Adrenal gland (tissue), 5 donors: ENCODE data around the gene MUSK.

ENCODE experiments used
- POLR2A ChIP-seq, 2 donors: fragments of 450-650 bp; IDR thresholded peaks; one replicate each; pipeline ENCODE4 v1.6.1; 2017; ENCODE audit warnings: antibody characterized with exemption in 2 of 2, mild to moderate bottlenecking in 2 of 2, moderate library complexity in 1 of 2
- TF ChIP-seq, protein P1 (sequence below), 6 experiments: fragments of 450-650 bp in 4 of 6; fragments of 200-600 bp in 2 of 6; sonication (generic) in 1 of 6; IDR thresholded peaks; 1 replicate in 5 of 6; 2 replicates in 1 of 6; pipeline versions ENCODE4 v1.5.1 to v1.8.0; 2016 to 2021; ENCODE audit warnings: antibody characterized with exemption in 6 of 6, mild to moderate bottlenecking in 2 of 6, moderate library complexity in 1 of 6
- donor health status: DM: no; HTN: no; CAD: no.

DNA sequence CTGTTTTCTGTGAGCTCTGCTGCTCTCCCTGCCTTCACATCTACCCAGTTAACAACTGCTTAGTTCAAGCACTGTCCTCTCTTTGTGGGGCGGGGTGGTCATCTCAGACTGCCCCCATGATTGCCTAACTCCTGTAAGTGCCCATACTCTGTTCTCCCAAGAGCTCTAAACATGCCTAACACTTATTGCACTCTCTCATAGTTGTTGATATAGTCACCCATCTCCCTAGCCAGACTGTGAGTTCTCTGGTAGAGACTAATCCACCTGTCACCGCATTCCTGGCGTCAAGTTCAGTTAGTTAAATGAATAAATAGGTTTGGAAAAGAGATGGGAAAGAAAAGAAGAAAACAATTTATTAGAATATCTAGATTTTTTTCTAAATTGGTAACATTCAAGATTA lies 18.3 kb upstream of the MUSK start:
- TF ChIP-seq, protein P1, sequence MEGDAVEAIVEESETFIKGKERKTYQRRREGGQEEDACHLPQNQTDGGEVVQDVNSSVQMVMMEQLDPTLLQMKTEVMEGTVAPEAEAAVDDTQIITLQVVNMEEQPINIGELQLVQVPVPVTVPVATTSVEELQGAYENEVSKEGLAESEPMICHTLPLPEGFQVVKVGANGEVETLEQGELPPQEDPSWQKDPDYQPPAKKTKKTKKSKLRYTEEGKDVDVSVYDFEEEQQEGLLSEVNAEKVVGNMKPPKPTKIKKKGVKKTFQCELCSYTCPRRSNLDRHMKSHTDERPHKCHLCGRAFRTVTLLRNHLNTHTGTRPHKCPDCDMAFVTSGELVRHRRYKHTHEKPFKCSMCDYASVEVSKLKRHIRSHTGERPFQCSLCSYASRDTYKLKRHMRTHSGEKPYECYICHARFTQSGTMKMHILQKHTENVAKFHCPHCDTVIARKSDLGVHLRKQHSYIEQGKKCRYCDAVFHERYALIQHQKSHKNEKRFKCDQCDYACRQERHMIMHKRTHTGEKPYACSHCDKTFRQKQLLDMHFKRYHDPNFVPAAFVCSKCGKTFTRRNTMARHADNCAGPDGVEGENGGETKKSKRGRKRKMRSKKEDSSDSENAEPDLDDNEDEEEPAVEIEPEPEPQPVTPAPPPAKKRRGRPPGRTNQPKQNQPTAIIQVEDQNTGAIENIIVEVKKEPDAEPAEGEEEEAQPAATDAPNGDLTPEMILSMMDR (IDR thresholded peaks at IDR 0.05): no peak
- no peak for TF ChIP-seq POLR2A (IDR thresholded peaks at IDR 0.05)
